GM12873 (cell line): Measurements from ENCODE around the gene SLAIN1.

Experiments
- TF ChIP-seq, protein P1 (sequence below): IDR thresholded peaks from 2 replicates; pipeline ENCODE4 v1.5.1; 2012; ENCODE audit warnings: low read depth, mild to moderate bottlenecking, moderate library complexity, low read length, control low read depth; ENCODE audit not compliant: insufficient read depth; ENCODE audit errors: missing control alignments

SLAIN1 gene

DNA sequence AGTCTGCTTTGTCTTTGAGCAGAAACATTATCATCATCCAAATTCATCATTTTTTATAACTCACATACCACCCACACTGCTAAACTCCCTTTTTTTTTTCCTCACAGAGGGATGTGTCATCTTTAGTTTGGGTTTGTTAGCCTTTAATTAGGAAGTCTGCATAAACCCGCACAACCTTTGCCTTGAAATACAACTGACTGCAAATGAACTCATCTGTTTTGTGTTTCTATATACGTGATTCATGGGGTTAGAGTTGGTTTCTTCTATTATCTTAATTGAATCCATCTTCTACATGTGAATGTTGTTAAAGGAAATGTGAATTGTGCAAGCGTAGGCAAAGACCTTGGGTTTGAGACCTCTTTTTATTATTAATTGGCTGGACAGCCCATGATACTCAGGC, 102.7 kb downstream of the SLAIN1 start:
- TF ChIP-seq, protein P1, sequence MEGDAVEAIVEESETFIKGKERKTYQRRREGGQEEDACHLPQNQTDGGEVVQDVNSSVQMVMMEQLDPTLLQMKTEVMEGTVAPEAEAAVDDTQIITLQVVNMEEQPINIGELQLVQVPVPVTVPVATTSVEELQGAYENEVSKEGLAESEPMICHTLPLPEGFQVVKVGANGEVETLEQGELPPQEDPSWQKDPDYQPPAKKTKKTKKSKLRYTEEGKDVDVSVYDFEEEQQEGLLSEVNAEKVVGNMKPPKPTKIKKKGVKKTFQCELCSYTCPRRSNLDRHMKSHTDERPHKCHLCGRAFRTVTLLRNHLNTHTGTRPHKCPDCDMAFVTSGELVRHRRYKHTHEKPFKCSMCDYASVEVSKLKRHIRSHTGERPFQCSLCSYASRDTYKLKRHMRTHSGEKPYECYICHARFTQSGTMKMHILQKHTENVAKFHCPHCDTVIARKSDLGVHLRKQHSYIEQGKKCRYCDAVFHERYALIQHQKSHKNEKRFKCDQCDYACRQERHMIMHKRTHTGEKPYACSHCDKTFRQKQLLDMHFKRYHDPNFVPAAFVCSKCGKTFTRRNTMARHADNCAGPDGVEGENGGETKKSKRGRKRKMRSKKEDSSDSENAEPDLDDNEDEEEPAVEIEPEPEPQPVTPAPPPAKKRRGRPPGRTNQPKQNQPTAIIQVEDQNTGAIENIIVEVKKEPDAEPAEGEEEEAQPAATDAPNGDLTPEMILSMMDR, result no peak

DNA sequence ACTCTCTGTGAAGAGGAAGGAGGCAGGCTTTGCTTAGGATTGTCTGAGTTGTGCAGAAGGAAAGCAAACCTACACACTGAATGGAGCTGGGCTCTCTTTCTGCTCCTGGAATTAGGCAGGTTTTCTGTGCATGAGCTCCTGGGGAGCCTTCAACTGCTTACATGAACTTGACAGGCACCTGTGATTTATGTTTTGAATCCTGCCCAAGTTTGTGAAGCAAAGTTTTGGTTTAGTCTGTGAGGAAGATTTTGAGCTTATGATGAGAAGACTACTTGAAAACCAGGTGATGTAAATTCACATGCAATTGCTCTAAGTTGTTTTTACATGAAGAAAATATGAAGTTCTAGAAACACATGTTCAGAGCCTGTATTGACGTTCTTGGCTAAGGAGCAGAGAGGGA, 109.0 kb downstream of the SLAIN1 start:
- TF ChIP-seq, protein P1, result no peak

DNA sequence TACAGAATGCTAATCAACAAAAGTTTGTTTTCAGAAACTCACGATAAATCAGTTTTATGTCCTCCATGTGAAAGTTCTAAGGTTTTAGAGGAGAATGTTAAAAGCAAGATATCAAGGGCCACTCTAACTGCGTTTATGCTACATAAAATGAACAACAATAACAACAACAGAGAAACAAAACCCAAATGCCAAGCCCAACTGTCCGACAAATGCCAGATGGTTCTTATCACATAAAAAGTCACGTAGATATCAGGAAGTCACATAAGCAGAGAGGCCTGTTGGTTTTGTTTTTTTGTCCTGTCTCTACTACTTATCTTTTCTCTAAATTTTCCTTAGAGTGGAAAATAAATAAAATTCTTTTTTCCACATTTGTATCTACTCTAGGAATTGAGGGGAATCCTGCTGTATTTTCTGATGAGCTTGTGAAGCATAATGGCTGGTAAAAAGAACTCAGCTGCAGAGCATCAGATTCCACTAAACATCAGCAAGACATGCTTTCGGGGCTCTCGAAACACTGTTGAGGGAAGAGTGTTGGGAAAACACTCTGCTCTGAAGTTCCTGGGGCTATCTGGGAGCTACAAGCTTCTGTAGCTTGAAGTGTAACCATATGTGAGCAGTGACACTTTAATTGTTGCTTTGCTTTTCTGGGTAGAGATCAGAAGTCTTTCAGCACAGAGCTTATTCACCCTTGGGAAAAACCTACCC, 110.1 kb downstream of the SLAIN1 start:
- TF ChIP-seq, protein P1, result no peak

DNA sequence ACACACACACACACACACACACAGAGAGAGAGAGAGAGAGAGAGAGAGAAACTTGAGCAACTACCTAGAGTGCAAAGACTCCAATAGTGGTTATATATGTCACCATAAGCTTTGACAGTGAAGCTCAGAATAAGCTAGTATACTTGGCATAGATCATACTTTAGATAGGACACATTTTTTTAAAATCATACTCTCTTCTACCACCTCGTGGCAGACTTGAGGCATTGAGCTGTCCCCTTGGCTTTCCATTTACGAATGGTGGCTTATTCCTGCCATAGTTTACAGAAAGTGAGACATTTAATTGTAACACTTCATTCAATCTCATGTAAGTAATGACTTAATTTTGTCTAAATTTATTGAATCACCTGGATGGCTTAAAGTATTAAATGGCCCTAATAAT, 112.9 kb downstream of the SLAIN1 start:
- TF ChIP-seq, protein P1, result peak; percentile 63

DNA sequence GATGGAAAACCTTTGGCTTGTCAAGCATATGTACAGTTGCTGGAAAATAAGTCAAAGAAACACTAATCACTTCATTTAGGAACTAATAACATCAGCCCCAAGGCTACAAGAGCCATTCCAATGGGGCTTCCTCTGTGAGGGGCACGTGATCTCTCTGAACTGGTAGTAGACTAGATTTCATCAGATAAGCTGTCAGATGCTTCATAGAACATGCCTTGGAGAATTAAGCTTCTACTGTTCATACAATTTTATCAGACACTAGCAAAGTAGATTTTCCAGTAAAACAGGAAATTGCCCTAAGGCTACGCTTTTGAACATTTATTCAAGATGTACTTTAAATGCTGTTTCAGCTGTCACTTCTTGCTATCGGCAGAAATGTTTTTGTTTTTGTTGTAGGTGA, 113.4 kb downstream of the SLAIN1 start:
- TF ChIP-seq, protein P1, result no peak

DNA sequence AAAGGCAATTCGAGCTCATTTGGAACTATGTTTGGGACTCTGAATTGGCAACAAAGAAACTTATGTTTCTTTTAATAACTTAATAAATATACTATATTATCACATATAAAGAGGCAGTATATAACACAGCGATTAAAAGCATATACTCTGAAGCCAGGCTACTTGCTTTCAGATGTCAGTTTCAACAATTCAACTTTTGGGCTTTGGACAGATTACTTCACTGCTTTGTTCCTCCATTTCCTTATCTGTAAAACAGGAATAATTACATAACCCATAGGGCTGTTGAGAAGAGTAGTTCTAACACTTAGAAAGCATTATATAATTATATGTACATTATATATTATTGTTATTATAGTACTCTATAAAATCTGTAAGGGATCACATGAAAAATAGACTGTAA, 113.9 kb downstream of the SLAIN1 start:
- TF ChIP-seq, protein P1, result no peak

DNA sequence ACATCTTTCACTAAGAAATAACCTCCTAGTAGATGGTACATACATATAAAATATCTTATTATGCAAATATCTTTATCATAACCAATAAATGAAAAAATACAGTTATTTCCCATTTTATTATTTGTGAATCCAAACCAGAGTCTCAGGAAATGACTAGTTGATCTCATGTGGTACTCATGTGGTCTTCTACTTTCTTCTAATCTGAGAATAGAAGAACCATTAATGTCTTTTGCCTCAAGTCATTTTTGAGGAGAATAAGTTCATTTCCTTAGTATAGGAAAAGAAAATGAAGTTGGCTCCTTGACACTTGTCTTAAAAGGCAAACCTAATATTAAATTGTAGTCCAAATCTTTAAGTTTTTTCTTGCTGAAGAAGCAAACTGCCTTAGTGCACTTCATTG, 114.5 kb downstream of the SLAIN1 start:
- TF ChIP-seq, protein P1, result no peak
